ENCODE results near the gene DPM3.

DPM3 gene

GRCh38 chr1:155106862-155107261 is 33.5 kb downstream of the DPM3 start:
- DNase-seq (ENCODE audit: extremely low read depth, low read depth), result no peak
- no peak for TF ChIP-seq CTCF (IDR thresholded peaks at IDR 0.05; ENCODE audit: low read depth, low read length)

- TF ChIP-seq CTCF (IDR thresholded peaks at IDR 0.05; ENCODE audit: low read depth, low read length), result no peak
- no peak for DNase-seq (ENCODE audit: extremely low read depth, low read depth)
Measured at GRCh38 chr1:155105604-155106011, 34.7 kb downstream of the DPM3 start.

GRCh38 chr1:155104605-155105534 is 35.5 kb downstream of the DPM3 start:
- TF ChIP-seq CTCF (IDR thresholded peaks at IDR 0.05; ENCODE audit: low read depth, low read length), result no peak
- DNase-seq (ENCODE audit: extremely low read depth, low read depth), result no peak

- no peak for TF ChIP-seq CTCF (IDR thresholded peaks at IDR 0.05; ENCODE audit: low read depth, low read length)
- no peak for DNase-seq (ENCODE audit: extremely low read depth, low read depth)
Measured at GRCh38 chr1:155103325-155103724, 37.0 kb downstream of the DPM3 start.

- no peak for TF ChIP-seq CTCF (IDR thresholded peaks at IDR 0.05; ENCODE audit: low read depth, low read length)
- DNase-seq (ENCODE audit: extremely low read depth, low read depth), result no peak
Measured at GRCh38 chr1:155099331-155099730, 41.0 kb downstream of the DPM3 start.

- no peak for DNase-seq (ENCODE audit: extremely low read depth, low read depth)
- TF ChIP-seq CTCF (IDR thresholded peaks at IDR 0.05; ENCODE audit: low read depth, low read length), result no peak
Measured at GRCh38 chr1:155094622-155094948, 45.7 kb downstream of the DPM3 start.

GRCh38 chr1:155093911-155094621 is 46.3 kb downstream of the DPM3 start:
- TF ChIP-seq CTCF (IDR thresholded peaks at IDR 0.05; ENCODE audit: low read depth, low read length), result peak; percentile 44
- DNase-seq (ENCODE audit: extremely low read depth, low read depth), result no peak

Data from AG09319 (cell line).